Ecto neural progenitor cell (in vitro differentiated cells): ENCODE measurements around the gene NDST1.
"Not testable (repeated sequence)": the region's sequence is repeated elsewhere in the genome, so short reads cannot be mapped to it uniquely, and the experiment has no call there.

Source experiments
- DNase-seq: peaks from one replicate; pipeline ENCODE4 v3.0.0-alpha.2; 2018; ENCODE audit warnings: low spot score

The NDST1 gene

GRCh38 chr5:150508277-150508640 is 328 bp downstream of the NDST1 start:
- DNase-seq: no peak

GRCh38 chr5:150508828-150509227 is 897 bp downstream of the NDST1 start:
- no peak for DNase-seq

- no peak for DNase-seq
Observed at GRCh38 chr5:150509992-150510391, 2.1 kb downstream of the NDST1 start.

GRCh38 chr5:150510460-150511263 is 2.7 kb downstream of the NDST1 start:
- no peak for DNase-seq

GRCh38 chr5:150511578-150512367 is 3.8 kb downstream of the NDST1 start:
- peak; percentile 80 for DNase-seq

GRCh38 chr5:150512368-150512747 is 4.4 kb downstream of the NDST1 start:
- DNase-seq: no peak

GRCh38 chr5:150513375-150514309 is 5.7 kb downstream of the NDST1 start:
- no peak for DNase-seq

GRCh38 chr5:150514708-150515211 is 6.8 kb downstream of the NDST1 start:
- no peak for DNase-seq

GRCh38 chr5:150515446-150515845 is 7.5 kb downstream of the NDST1 start:
- DNase-seq: no peak

- no peak for DNase-seq
Observed at GRCh38 chr5:150516011-150516410, 8.1 kb downstream of the NDST1 start.

- no peak for DNase-seq
Observed at GRCh38 chr5:150517272-150518152, 9.6 kb downstream of the NDST1 start.

- not testable (repeated sequence) for DNase-seq
Observed at GRCh38 chr5:150518712-150519559, 11.0 kb downstream of the NDST1 start.

GRCh38 chr5:150519560-150519945 is 11.6 kb downstream of the NDST1 start:
- DNase-seq: no peak

GRCh38 chr5:150519978-150520377 is 12.0 kb downstream of the NDST1 start:
- no peak for DNase-seq

GRCh38 chr5:150520747-150521521 is 13.0 kb downstream of the NDST1 start:
- no peak for DNase-seq

GRCh38 chr5:150521522-150521817 is 13.5 kb downstream of the NDST1 start:
- no peak for DNase-seq

GRCh38 chr5:150521939-150522503 is 14.1 kb downstream of the NDST1 start:
- no peak for DNase-seq

GRCh38 chr5:150522504-150523414 is 14.8 kb downstream of the NDST1 start:
- DNase-seq: no peak
